Jurkat, Clone E6-1 (cell line): ENCODE data around the gene TCF7L2.

ENCODE experiments used
- DNase-seq: peaks from one replicate; pipeline ENCODE4 v3.0.0-alpha.2; 2011; ENCODE audit warnings: low read depth, low spot score
- H3K4me3 ChIP-seq: 2 replicates; pipeline ENCODE4 v1.5.1; 2011; ENCODE audit warnings: mild to moderate bottlenecking, low read length, control low read depth, moderate library complexity

Gene TCF7L2

GRCh38 chr10:113011592-113012374 is 61.7 kb downstream of the TCF7L2 start:
- no peak for DNase-seq
- H3K4me3 ChIP-seq: no peak overlapping the region

- no peak for DNase-seq
These were observed 65.2 kb downstream of the TCF7L2 start for GRCh38 chr10:113015201-113015600.

GRCh38 chr10:113017376-113017775 is 67.3 kb downstream of the TCF7L2 start:
- no peak for DNase-seq
- H3K4me3 ChIP-seq: no peak overlapping the region

More at GRCh38 chr10:113015201-113015600, 65.2 kb downstream of the TCF7L2 start:
- no peak overlapping the region for H3K4me3 ChIP-seq

- no peak for DNase-seq
These were observed 68.0 kb downstream of the TCF7L2 start for GRCh38 chr10:113018034-113018433.

GRCh38 chr10:113019096-113019495 is 69.0 kb downstream of the TCF7L2 start:
- H3K4me3 ChIP-seq: no peak overlapping the region
- DNase-seq: no peak

More at GRCh38 chr10:113018034-113018433, 68.0 kb downstream of the TCF7L2 start:
- H3K4me3 ChIP-seq: no peak overlapping the region

- no peak for DNase-seq
- no peak overlapping the region for H3K4me3 ChIP-seq
These were observed 69.8 kb downstream of the TCF7L2 start for GRCh38 chr10:113019692-113020474.

GRCh38 chr10:113020475-113020753 is 70.4 kb downstream of the TCF7L2 start:
- no peak overlapping the region for H3K4me3 ChIP-seq
- no peak for DNase-seq

- no peak overlapping the region for H3K4me3 ChIP-seq
- DNase-seq: no peak
These were observed 70.8 kb downstream of the TCF7L2 start for GRCh38 chr10:113020838-113021237.

GRCh38 chr10:113021268-113022040 is 71.4 kb downstream of the TCF7L2 start:
- H3K4me3 ChIP-seq: no peak overlapping the region
- DNase-seq: no peak

- H3K4me3 ChIP-seq: no peak overlapping the region
- DNase-seq: no peak
These were observed 72.2 kb downstream of the TCF7L2 start for GRCh38 chr10:113022265-113022664.

- no peak overlapping the region for H3K4me3 ChIP-seq
- no peak for DNase-seq
These were observed 73.0 kb downstream of the TCF7L2 start for GRCh38 chr10:113023017-113023416.

- H3K4me3 ChIP-seq: no peak overlapping the region
- no peak for DNase-seq
These were observed 74.9 kb downstream of the TCF7L2 start for GRCh38 chr10:113024930-113025329.

GRCh38 chr10:113025487-113025886 is 75.4 kb downstream of the TCF7L2 start:
- DNase-seq: no peak
- H3K4me3 ChIP-seq: no peak overlapping the region

GRCh38 chr10:113026679-113027078 is 76.6 kb downstream of the TCF7L2 start:
- H3K4me3 ChIP-seq: no peak overlapping the region
- no peak for DNase-seq

- no peak for DNase-seq
- H3K4me3 ChIP-seq: no peak overlapping the region
These were observed 77.2 kb downstream of the TCF7L2 start for GRCh38 chr10:113027230-113027573.

- no peak overlapping the region for H3K4me3 ChIP-seq
- no peak for DNase-seq
These were observed 77.8 kb downstream of the TCF7L2 start for GRCh38 chr10:113027574-113028455.

GRCh38 chr10:113028456-113029440 is 78.7 kb downstream of the TCF7L2 start:
- no peak for DNase-seq
- H3K4me3 ChIP-seq: no peak overlapping the region

GRCh38 chr10:113030453-113030852 is 80.4 kb downstream of the TCF7L2 start:
- DNase-seq: no peak
- no peak overlapping the region for H3K4me3 ChIP-seq
